Fibroblast of lung (primary cell): ENCODE measurements around the gene MIOS.

Source experiments
- EZH2 ChIP-seq: IDR thresholded peaks from 2 replicates; pipeline ENCODE4 v1.5.1; 2012; ENCODE audit warnings: low read length, control low read depth, mild to moderate bottlenecking; ENCODE audit errors: missing control alignments
- TF ChIP-seq, protein P1 (sequence below), 2 donors: IDR thresholded peaks in 1 of 2; conservative IDR thresholded peaks in 1 of 2; 1 replicate in 1 of 2; 2 replicates in 1 of 2; pipeline ENCODE4 v1.5.1; 2011 to 2012; ENCODE audit warnings: low read length in 2 of 2, control low read depth in 1 of 2, inconsistent platforms in 1 of 2, low read depth in 1 of 2, mild to moderate bottlenecking in 1 of 2

DNA sequence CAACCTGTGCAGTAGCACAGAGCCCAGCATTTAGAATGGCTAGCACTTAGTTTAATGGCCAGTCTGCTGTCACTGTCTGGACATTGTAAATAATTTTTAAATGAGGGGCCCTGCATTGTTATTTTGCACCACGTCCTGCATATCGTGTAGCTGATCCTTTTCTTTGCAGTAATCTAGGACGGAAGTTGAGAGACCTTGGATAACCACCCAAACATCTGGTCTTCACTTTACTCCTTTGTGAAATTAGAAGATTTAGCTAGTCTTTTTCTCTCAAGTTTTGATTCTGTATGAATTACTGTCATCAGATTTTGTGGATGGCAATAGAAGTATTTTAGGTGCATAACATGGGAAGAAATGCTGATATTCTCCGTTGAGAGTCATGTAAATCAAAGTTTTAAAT, 1.9 kb downstream of the MIOS start:
- TF ChIP-seq, protein P1, sequence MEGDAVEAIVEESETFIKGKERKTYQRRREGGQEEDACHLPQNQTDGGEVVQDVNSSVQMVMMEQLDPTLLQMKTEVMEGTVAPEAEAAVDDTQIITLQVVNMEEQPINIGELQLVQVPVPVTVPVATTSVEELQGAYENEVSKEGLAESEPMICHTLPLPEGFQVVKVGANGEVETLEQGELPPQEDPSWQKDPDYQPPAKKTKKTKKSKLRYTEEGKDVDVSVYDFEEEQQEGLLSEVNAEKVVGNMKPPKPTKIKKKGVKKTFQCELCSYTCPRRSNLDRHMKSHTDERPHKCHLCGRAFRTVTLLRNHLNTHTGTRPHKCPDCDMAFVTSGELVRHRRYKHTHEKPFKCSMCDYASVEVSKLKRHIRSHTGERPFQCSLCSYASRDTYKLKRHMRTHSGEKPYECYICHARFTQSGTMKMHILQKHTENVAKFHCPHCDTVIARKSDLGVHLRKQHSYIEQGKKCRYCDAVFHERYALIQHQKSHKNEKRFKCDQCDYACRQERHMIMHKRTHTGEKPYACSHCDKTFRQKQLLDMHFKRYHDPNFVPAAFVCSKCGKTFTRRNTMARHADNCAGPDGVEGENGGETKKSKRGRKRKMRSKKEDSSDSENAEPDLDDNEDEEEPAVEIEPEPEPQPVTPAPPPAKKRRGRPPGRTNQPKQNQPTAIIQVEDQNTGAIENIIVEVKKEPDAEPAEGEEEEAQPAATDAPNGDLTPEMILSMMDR (conservative IDR thresholded peaks at IDR 0.05 in 1 of 2, IDR thresholded peaks at IDR 0.05 in 1 of 2; ENCODE audit: low read depth in 1 of 2, low read length in 2 of 2) = no peak
- TF ChIP-seq EZH2 = no peak
